Right renal pelvis (tissue), 4 donors: ENCODE measurements around the gene WFDC11. TPM values are rescaled to one million over a fixed set of nuclear protein-coding genes. Genes with fewer than 3 reads are reported as not detected.
"Not testable (repeated sequence)": the region's sequence is repeated elsewhere in the genome, so short reads cannot be mapped to it uniquely, and the experiment has no call there.

Source experiments
- DNase-seq, 4 donors: peaks; one replicate each; pipeline ENCODE4 v3.0.0-alpha.2; 2013; ENCODE audit warnings: low read depth in 4 of 4, low spot score in 3 of 4, missing footprints in 1 of 4
- polyA plus RNA-seq, 4 donors: library from polyadenylated mRNA; unstranded; fragments of 120-200 nt; gene quantifications; one replicate each; pipeline ENCODE4 v1.2.1, GENCODE V29; 2013; ENCODE audit not compliant: insufficient read length in 4 of 4

The WFDC11 gene
- under 1 TPM in 1 of 4 donors, not detected in 3; 0.10 TPM for polyA plus RNA-seq

DNA sequence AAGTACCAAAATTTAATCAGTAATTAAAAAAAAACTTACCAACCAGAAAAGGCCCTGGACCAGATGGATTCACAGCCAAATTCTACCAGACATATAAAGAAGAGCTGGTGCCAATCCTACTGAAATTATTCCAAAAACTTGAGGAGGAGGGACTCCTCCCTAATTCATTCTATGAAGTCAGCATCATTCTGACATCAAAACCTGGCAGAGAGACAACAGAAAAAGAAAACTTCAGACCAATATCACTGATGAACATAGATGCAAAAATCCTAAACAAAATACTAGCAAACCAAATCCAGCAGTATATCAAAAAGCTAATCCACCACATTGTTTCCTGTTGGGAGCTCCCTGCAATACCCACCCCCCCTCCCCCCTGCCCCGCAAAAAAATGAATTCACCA lies at the start of gene WFDC11:
WFDC11 (minus strand) TSS at position 101 of the 400 bp plus-strand sequence. CDS start 19,639 bp downstream, outside the sequence.
- DNase-seq: no peak

DNA sequence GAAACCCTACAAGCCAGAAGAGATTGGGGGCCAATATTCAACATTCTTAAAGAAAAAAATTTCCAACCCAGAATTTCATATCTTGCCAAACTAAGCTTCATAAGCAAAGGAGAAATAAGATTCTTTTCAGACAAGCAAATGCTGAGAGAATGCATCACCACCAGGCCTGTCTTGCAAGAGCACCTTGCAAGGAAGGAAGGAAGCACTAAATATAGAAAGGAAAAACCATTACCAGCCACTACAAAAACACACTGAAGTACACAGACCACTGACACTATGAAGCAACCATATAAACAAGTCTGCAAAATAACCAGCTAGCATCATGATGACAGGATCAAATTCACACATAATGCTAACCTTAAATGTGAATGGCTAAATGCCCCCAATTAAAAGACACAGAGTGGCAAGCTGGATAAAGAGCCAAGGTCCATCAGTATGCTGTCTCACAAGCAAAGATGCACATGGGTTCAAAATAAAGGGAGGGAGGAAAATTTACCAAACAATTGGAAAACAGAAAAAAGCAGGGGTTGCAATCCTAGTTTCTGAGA lies 46.2 kb upstream of the WFDC11 start:
- not testable (repeated sequence) for DNase-seq

DNA sequence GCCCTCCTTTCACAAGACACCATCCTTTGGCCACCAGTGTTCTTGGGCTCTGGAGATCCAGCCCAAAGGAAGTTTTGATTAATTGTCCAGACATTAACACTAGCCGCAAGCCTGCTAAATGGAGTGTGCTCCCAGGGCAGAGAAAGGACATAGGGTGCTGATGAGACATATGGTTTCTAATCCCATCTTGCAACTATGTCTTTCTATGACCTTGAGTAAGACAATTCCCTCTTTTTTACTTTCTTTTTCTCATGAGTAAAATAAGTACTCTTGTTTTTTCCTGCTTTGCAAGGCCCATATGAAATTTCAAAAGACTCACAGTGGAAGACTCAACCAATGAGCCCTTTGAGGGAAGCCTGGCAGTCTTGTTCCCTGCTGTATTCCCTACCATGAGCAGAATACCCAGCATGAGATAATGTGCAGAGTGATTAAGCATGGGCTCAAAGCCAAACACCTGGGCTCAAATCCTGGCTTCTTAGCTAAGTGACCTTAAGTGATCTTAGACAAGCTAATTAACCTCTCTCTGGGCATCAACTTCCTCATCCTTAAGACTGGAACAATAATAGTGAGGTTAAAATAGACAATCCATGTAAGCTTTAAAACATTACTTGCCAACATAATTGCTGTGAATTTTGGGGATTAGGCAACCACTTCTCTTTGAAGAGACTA lies 35.1 kb upstream of the WFDC11 start, which contains the start of gene WFDC10B:
WFDC10B (minus strand) TSS at position 51 of the 669 bp plus-strand sequence. CDS start 19,027 bp downstream, outside the sequence.
- no peak for DNase-seq

DNA sequence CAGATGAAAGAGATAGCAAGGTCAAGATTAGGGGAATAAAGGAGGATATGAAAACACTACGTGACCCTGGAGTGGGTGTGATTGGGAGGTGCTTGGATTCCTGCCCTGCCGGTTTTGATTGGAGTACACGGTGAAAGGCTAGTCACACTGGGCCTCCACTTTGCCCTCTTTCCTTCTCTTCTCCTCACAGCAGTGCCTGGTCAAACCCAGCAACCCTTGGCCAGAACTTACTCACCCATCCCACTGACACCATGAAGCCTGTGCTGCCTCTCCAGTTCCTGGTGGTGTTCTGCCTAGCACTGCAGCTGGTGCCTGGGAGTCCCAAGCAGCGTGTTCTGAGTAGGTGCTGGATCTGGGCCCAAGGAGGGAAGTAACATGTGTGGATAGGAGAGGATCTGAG lies 31.8 kb upstream of the WFDC11 start, which contains the start of gene WFDC13:
WFDC13 (plus strand) TSS at position 166 of the 400 bp plus-strand sequence; CDS start at position 252, 86 bp downstream.
- no peak for DNase-seq

DNA sequence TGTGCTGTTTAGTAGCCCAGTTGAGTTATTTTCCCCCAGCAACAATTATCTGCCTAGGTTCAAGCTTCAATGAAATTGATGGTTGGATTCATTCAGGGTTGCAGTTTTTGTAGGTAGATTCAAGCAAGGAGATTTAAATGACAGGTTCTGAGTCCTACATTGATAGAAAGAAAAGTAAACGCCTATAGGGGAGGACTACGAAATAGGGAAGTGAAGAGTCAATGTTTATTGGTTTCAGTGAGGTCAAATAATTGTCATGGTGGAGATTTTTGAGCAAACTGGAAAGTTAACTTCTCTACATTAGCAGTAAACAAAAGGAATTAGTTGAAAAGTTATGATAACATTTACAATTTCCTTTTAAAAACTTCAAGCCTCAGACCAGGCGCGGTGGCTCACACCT lies 31.1 kb upstream of the WFDC11 start:
- DNase-seq: no peak

DNA sequence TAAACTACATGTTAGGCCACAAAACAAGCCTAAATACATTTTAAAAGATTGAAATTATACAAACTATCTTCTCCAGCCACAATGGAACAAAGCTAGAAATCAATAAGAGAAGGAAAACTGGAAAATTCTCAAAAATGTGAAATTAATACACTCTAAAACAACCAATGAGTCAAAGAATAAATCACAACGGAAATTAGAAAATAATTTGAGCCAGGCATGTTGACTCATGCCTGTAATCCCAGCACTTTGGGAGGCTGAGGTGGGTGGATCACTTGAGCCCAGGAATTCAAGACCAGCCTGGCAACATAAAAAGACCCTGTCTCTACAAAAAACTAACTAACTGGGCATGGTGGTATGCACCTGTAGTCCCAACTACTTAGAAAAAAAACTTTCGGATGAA lies 25.5 kb upstream of the WFDC11 start:
- no peak for DNase-seq

DNA sequence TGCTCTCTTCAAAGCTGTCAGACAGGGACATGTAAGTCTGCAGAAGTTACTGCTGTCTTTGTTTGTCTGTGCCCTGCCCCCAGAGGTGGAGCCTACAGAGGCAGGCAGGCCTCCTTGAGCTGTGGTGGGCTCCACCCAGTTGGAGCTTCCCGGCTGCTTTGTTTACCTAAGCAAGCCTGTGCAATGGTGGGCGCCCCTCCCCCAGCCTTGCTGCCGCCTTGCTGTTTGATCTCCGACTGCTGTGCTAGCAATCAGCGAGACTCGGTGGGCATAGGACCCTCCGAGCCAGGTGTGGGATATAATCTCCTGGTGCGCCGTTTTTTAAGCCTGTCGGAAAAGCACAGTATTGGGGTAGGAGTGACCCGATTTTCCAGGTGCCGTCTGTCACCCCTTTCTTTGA lies 23.3 kb upstream of the WFDC11 start:
- not testable (repeated sequence) for DNase-seq

DNA sequence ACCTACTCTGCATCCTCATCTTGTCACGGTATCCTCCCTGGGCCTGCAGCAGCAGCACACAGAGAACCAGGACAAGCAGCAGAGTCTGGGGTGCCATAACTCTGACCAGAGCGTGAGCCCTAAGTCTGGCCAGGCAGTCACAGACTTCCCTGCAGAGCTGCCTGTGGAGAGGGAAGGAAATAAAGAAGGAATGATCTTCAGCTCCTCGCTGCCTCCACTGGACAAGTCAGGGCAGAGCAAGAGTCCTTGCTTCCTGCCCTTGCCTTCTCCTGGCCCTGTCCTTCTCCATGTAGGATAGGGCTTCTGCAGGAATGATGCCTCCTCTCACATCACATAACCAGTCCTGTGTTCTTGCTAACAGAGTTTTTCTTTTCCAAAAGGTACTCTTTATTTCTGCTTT lies 15.9 kb upstream of the WFDC11 start:
- DNase-seq: no peak

DNA sequence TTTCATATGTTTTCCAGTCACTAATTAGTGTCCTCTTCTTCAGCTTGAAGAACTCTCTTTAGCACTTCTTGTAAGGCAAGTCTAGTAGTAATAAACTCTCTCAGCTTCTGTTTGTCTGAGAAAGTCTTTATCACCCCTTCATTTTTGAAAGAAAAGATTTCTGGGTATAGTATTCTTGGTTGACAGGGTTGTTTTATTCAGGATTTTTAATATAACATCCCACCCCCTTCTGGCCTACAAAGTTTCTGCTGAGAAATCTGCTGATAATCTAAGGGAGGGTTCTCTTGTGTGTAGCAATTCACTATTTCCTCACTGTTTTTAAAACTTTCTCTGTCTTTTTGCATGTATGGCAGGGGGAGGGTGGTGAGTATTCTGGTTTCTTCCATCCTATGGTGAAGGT lies 9.6 kb upstream of the WFDC11 start:
- no peak for DNase-seq

DNA sequence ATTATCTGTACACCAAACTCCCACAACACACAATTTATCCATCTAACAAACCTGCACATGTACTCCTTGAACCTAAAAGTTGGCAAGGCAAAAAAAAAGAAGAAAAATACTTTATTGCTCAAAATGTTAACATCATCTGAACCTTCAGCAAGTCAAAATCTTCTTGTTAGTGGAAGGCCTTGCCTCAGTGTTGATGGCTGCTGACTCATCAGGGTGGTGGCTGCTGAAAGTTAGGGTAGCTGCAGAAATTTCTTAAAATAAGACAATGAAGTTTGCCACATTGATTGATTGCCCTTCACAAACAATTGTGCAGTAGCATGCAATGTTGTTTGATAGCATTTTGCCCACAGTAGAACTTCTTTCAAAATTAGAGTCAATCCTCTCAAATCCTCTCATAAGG lies 2.7 kb upstream of the WFDC11 start:
- DNase-seq: no peak

DNA sequence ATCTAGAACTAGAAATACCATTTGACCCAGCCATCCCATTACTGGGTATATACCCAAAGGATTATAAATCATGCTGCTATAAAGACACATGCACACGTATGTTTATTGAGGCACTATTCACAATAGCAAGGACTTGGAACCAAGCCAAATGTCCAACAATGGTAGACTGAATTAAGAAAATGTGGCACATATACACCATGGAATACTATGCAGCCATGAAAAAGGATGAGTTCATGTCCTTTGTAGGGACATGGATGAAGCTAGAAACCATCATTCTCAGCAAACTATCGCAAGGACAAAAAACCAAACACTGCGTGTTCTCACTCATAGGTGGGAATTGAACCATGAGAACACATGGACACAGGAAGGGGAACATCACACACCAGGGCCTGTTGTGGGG lies 13.0 kb downstream of the WFDC11 start:
- DNase-seq: not testable (repeated sequence)

DNA sequence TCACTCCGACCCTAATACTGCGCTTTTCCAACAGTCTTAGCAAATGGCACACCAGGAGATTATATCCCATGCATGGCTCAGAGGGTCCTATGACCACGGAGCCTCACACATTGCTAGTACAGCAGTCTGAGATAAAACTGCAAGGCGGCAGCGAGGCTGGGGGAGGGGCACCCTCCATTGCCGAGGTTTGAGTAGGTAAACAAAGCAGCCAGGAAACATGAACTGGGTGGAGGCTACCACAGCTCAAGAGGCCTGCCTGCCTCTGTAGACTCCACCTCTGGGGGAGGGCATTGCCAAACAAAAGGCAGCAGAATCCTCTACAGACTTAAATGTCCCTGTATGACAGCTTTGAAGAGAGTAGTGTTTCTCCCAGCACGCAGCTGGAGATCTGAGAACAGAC lies 18.3 kb downstream of the WFDC11 start:
- not testable (repeated sequence) for DNase-seq

DNA sequence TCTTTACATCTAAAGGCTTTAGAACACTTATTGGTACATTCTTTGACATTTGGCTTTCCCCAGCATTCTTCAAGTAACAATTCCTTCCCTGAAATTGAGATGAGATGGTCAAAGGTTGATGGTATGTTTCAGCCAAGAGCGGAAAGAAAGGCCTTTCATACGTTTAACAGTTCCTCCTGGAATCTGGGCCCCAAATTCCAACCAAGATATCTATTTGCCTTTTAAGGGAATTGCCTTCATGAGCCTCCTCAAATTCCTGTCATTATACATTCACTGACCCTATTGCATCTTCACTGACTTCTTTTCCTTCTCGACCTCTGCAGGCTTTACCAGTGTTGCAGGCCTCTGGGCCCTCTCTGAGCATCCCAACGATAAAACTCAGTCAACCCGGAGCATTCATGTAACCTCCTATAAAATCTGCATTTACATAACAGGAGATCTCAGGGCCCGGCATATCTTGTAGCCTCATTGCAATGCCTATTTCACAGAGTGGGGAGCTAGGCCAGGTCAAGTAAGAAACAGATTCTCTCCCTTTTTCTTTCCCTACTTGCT lies 20.7 kb downstream of the WFDC11 start:
- no peak for DNase-seq

DNA sequence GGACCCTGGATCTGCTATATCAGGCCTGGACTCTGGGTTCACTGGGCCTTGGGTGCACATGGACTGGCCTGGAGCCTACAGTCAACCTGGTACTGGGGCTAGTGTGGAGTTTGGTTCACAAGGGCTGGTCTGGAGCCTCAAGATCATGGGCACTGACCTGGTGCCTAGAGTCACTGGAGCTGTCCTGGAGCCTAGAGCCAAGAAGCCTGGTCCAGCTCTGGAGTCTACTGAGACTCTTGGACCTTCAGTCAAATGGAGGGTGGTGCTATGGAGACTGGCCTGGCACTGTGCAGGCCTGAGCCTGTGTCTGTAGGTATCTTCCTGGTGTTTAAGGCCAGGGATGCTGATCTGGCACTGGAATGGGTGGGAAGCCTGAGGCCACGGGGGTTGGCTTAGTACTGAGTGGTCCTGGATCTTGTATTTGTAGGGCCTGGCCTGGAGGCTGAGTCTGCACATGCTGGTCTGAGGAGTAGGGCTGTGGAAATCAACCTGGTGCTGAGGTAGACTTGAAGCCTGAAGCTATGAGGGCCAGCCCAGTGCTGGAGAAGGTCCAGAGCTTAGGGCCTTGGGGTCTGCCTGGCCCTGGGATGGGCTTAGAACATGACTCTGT lies 22.5 kb downstream of the WFDC11 start:
- no peak for DNase-seq

DNA sequence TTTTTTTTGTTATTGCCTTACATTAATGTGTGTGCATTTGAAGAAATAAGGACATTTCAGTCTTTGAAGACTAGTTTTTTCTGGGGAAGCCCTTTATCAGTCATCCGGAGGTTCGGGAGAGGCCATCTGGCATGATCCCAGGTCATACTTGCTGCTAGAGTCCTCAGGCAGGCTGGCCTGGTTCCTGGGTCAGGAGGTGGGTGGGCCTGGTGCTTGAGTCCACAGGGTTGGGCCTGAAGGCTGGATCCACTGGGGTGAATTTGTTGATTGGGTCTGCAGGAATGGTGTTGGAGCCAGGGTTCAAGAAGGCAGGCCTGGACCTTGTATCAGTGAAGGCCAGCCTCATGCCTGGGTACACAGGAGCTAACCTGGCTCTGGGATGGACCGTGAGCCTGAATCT lies 23.2 kb downstream of the WFDC11 start:
- DNase-seq: no peak

DNA sequence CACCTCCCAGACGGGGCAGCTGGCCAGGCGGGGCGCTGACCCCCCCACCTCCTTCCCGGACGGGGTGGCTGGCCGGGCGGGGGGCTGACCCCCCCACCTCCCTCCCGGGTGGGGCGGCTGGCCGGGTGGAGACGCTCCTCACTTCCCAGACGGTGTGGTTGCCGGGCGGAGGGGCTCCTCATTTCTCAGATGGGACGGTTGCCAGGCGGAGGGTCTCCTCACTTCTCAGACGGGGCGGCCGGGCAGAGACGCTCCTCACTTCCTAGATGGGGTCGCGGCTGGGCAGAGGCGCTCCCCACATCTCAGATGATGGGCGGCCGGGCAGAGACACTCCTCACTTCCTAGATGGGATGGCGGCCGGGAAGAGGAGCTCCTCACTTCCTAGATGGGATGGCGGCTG lies 24.2 kb downstream of the WFDC11 start:
- not testable (repeated sequence) for DNase-seq

DNA sequence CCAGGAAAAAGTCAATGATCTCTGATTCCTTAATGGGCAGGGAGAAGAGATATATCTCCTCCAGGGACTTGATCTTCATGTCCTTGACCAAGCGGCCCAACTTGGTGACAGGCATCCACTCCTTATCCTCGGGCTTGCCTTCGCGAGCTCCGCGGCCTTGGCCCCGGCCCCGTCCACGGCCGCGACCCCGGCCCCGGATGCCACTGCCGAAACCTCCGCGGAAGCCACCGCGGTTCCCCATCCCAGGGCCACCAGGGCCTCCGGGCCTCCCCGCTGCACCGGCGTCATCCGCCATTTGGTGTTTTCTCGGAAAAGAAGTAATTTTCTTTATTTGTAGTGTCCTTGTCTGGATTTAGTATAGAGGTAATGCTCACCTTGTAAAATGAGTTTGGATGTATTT lies 29.0 kb downstream of the WFDC11 start:
- not testable (repeated sequence) for DNase-seq

DNA sequence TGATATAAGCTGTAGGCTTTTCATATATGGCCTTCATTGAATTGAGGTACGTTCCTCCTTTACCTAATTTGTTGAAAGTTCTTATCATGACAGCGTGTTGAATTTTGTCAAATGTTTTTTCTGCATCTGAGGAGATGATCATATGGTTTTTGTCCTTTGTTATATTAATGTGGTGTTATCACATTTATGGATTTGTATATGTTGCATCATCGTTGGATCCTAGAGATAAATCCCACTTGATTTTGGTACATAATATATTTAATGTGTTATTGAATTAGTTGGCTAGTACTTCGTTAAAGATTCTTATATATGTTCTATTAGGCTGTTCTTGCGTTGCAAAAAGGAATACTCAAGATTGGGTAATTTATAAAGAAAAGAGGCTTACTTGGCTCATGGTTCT lies 30.4 kb downstream of the WFDC11 start:
- DNase-seq: no peak

DNA sequence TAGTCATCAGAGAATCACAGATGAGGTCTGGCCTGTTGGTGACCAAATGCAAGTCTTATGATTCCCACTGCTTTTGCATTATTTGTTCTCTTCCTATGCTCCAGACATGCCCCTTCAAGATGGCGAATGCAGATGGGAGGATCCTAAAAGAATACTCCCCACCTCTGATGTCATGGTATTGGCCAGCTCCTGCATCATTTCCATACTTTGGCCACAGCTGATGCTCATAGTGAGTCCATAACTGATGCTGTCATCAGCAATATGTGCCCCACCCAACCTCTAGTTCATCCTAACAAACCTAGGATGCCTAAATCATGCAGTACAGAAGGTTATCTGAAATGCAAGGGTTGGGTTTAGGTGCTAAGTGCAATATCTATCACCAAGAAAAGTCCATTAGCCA lies 33.5 kb downstream of the WFDC11 start:
- no peak for DNase-seq

DNA sequence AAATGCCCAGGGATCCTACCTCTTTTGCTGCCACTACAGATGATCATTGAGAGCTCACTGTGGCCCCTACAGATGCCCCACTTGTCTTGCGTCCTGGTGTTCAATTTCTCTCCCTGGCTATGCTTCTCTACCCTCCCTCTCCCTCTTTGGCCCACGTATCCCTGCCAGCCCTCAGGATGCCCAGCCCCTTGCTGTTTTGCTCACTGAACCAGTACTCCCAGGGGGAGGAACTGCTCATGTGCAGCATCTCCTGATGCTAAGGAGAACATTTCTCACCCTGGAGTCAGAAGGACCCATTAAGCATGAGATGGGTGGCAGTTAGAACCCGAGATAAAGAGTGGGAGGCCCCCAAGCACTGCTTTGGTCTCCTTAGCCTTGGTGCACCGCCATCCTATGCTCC lies 38.9 kb downstream of the WFDC11 start, which contains the start of gene WFDC9:
WFDC9 (minus strand) TSS at position 101 of the 400 bp plus-strand sequence. CDS start 21,103 bp downstream, outside the sequence.
- no peak for DNase-seq

DNA sequence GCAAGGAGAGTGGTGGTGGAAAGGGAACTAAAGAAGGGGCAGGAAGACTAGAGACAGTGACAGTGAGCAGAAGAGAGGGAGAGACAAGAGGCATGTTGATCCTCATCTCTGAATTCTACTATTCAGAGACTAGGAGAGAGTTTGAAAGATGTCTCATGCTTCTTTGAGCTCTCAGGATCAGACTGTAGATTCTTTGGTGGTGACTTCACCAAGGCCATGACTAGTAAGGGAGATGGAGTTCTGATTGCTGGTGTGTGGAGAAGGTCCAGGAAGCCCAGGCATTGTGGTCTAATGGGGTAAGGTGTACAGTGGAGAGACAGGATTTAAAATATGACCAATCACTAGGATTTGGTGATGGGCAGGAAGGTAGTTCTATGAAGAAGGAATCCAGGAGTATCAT lies 39.7 kb downstream of the WFDC11 start:
- DNase-seq: no peak
